H9 (cell line): Measurements from ENCODE around the gene ZFAND3. TPM values are rescaled to one million over a fixed set of nuclear protein-coding genes. Genes with fewer than 3 reads are reported as not detected.

Experiments
- DNase-seq: peaks from one replicate; pipeline ENCODE4 v3.0.0-alpha.2; 2017
- H2AFZ ChIP-seq: one replicate; pipeline ENCODE4 v1.6.1; 2013; ENCODE audit warnings: mild to moderate bottlenecking, low read length, control low read depth, moderate library complexity
- H2AK5ac ChIP-seq: 2 replicates; pipeline ENCODE4 v1.6.1; 2013; ENCODE audit warnings: low read length, control low read depth, mixed read lengths; ENCODE audit not compliant: insufficient read length
- H2BK120ac ChIP-seq: one replicate; pipeline ENCODE4 v1.6.1; 2013; ENCODE audit warnings: low read depth, mild to moderate bottlenecking, low read length, control low read depth, inconsistent platforms; ENCODE audit not compliant: poor library complexity, severe bottlenecking
- H2BK12ac ChIP-seq: 2 replicates; pipeline ENCODE4 v1.6.1; 2013; ENCODE audit warnings: low read length, control low read depth, mixed read lengths, low read depth; ENCODE audit not compliant: insufficient read length
- H2BK15ac ChIP-seq: 2 replicates; pipeline ENCODE4 v1.6.1; 2013; ENCODE audit warnings: low read depth, low read length, control low read depth
- H2BK20ac ChIP-seq: one replicate; pipeline ENCODE4 v1.6.1; 2013; ENCODE audit warnings: low read depth, mild to moderate bottlenecking, low read length, control low read depth, inconsistent platforms; ENCODE audit not compliant: poor library complexity, severe bottlenecking
- H2BK5ac ChIP-seq: 2 replicates; pipeline ENCODE4 v1.6.1; 2013; ENCODE audit warnings: low read length, control low read depth, mixed read lengths; ENCODE audit not compliant: insufficient read length
- H3K14ac ChIP-seq: 2 replicates; pipeline ENCODE4 v1.6.1; 2013; ENCODE audit warnings: low read length, control low read depth; ENCODE audit not compliant: insufficient read depth
- H3K18ac ChIP-seq: 2 replicates; pipeline ENCODE4 v1.6.1; 2013; ENCODE audit warnings: low read depth, mild to moderate bottlenecking, mixed read lengths, low read length, control low read depth; ENCODE audit not compliant: insufficient read length
- H3K23ac ChIP-seq: 2 replicates; pipeline ENCODE4 v1.6.1; 2013; ENCODE audit warnings: low read length, control low read depth, mixed read lengths, low read depth; ENCODE audit not compliant: insufficient read length
- H3K23me2 ChIP-seq: 2 replicates; pipeline ENCODE4 v1.6.1; 2013; ENCODE audit warnings: low read depth, mild to moderate bottlenecking, mixed read lengths, low read length, control low read depth; ENCODE audit not compliant: insufficient read length, poor library complexity, severe bottlenecking
- H3K27ac ChIP-seq: 2 replicates; pipeline ENCODE4 v1.5.1; 2013; ENCODE audit warnings: low read length, control low read depth, mixed read lengths, low read depth; ENCODE audit not compliant: insufficient read length
- H3K27me3 ChIP-seq: 2 replicates; pipeline ENCODE4 v1.6.1; 2013; ENCODE audit warnings: low read length, control low read depth, inconsistent platforms; ENCODE audit not compliant: insufficient read depth
- H3K4ac ChIP-seq: 2 replicates; pipeline ENCODE4 v1.6.1; 2013; ENCODE audit warnings: low read depth, mild to moderate bottlenecking, control low read depth, inconsistent platforms, low read length, moderate library complexity
- H3K4me1 ChIP-seq: 2 replicates; pipeline ENCODE4 v1.6.1; 2013; ENCODE audit warnings: low read length, control low read depth, inconsistent platforms; ENCODE audit not compliant: insufficient read depth
- H3K4me2 ChIP-seq: 2 replicates; pipeline ENCODE4 v1.6.1; 2013; ENCODE audit warnings: low read length, control low read depth, mixed read lengths; ENCODE audit not compliant: insufficient read length, insufficient read depth
- H3K56ac ChIP-seq: 2 replicates; pipeline ENCODE4 v1.6.1; 2013; ENCODE audit warnings: low read depth, mild to moderate bottlenecking, mixed read lengths, low read length, control low read depth; ENCODE audit not compliant: insufficient read length
- H3K79me1 ChIP-seq: 2 replicates; pipeline ENCODE4 v1.6.1; 2013; ENCODE audit warnings: low read depth, mild to moderate bottlenecking, moderate library complexity, low read length, control low read depth, inconsistent platforms; ENCODE audit not compliant: insufficient read depth, poor library complexity, severe bottlenecking
- H3K79me2 ChIP-seq: 2 replicates; pipeline ENCODE4 v1.6.1; 2013; ENCODE audit warnings: low read length, control low read depth, inconsistent platforms; ENCODE audit not compliant: insufficient read depth
- H3K9ac ChIP-seq: 2 replicates; pipeline ENCODE4 v1.6.1; 2013; ENCODE audit warnings: low read length, control low read depth, mixed read lengths; ENCODE audit not compliant: insufficient read length; ENCODE audit errors: extremely low read depth
- H3K9me3 ChIP-seq: one replicate; pipeline ENCODE4 v1.6.1; 2013; ENCODE audit warnings: low read depth, low read length, inconsistent platforms; ENCODE audit not compliant: control insufficient read depth
- H3T11ph ChIP-seq: one replicate; pipeline ENCODE4 v1.6.1; 2013; ENCODE audit warnings: mild to moderate bottlenecking, low read length, control low read depth, inconsistent platforms
- H4K20me1 ChIP-seq: one replicate; pipeline ENCODE4 v1.6.1; 2013; ENCODE audit not compliant: control insufficient read depth, insufficient read length, insufficient read depth
- H4K5ac ChIP-seq: 2 replicates; pipeline ENCODE4 v1.6.1; 2013; ENCODE audit warnings: low read depth, mild to moderate bottlenecking, mixed read lengths, low read length, control low read depth; ENCODE audit not compliant: insufficient read length
- H4K8ac ChIP-seq: replicated peaks from 2 replicates; pipeline ENCODE4 v1.6.1; 2013; ENCODE audit warnings: low read length, control low read depth, mixed read lengths, low read depth; ENCODE audit not compliant: insufficient read length
- H4K91ac ChIP-seq: 2 replicates; pipeline ENCODE4 v1.6.1; 2013; ENCODE audit warnings: low read depth, mild to moderate bottlenecking, moderate library complexity, mixed read lengths, low read length, control low read depth; ENCODE audit not compliant: insufficient read length
- H3K27ac Mint-ChIP-seq, 3 experiments: 2 replicates in 2 of 3; 3 replicates in 1 of 3; pipeline ENCODE4 v1.8.0; 2020 to 2021; ENCODE audit warnings: mixed read lengths in 3 of 3, mild to moderate bottlenecking in 1 of 3, moderate library complexity in 1 of 3
- H3K27me3 Mint-ChIP-seq: 2 replicates; pipeline ENCODE4 v1.8.0; 2021; ENCODE audit warnings: low read depth, mild to moderate bottlenecking, moderate library complexity, mixed read lengths
- H3K36me3 Mint-ChIP-seq, 3 experiments: 2 replicates in 2 of 3; 3 replicates in 1 of 3; pipeline ENCODE4 v1.8.0; 2020 to 2021; ENCODE audit warnings: low read depth in 3 of 3, mixed read lengths in 3 of 3; ENCODE audit not compliant: insufficient read depth in 1 of 3
- H3K4me1 Mint-ChIP-seq, 2 experiments: 2 replicates each; pipeline ENCODE4 v1.8.0; 2020; ENCODE audit warnings: mixed read lengths in 2 of 2
- H3K4me3 Mint-ChIP-seq, 2 experiments: 2 replicates in 1 of 2; 3 replicates in 1 of 2; pipeline ENCODE4 v1.8.0; 2020 to 2021; ENCODE audit warnings: mild to moderate bottlenecking in 2 of 2, mixed read lengths in 2 of 2, moderate library complexity in 1 of 2
- H3K9me3 Mint-ChIP-seq, 2 experiments: 2 replicates in 1 of 2; 3 replicates in 1 of 2; pipeline ENCODE4 v1.8.0; 2020; ENCODE audit warnings: mild to moderate bottlenecking in 2 of 2, mixed read lengths in 2 of 2, moderate library complexity in 1 of 2
- WGBS: extraction: QIAGEN DNeasy Blood & Tissue Kit; methylation state at CpG from one replicate; pipeline ENCODE4 v1.1.7; 2013; ENCODE audit warnings: missing lambda C conversion rate, low lambda C conversion rate, mixed read lengths; ENCODE audit not compliant: insufficient read length; ENCODE audit errors: extremely low coverage; 5-methylcytosine and 5-hydroxymethylcytosine counted together
- long read RNA-seq: library from polyadenylated mRNA; unstranded; transcript quantifications from one replicate; pipeline ENCODE4 v2.0.0, GENCODE V29; 2020
- total RNA-seq: library from RNA; stranded (reverse); gene quantifications from 2 replicates; pipeline ENCODE4 v1.2.1, GENCODE V29; 2021
- TF ChIP-seq, protein P1 (sequence below): fragments of 200-600 bp; sonication (generic); conservative IDR thresholded peaks from 3 replicates; pipeline ENCODE4 v1.8.0; 2021; ENCODE audit warnings: antibody characterized with exemption, mild to moderate bottlenecking

The ZFAND3 gene, protein sequence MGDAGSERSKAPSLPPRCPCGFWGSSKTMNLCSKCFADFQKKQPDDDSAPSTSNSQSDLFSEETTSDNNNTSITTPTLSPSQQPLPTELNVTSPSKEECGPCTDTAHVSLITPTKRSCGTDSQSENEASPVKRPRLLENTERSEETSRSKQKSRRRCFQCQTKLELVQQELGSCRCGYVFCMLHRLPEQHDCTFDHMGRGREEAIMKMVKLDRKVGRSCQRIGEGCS
- 56.7 and 57.7 TPM in 2 replicates for total RNA-seq
- long read RNA-seq, transcript ZFAND3-201 (6 exons, 3,366 nt), result major isoform, 23 of 42 reads
- long read RNA-seq, partial matches to known transcripts, result 11 of 42 reads
- long read RNA-seq, other reads (novel, unspliced or antisense), result 6 of 42 reads

DNA sequence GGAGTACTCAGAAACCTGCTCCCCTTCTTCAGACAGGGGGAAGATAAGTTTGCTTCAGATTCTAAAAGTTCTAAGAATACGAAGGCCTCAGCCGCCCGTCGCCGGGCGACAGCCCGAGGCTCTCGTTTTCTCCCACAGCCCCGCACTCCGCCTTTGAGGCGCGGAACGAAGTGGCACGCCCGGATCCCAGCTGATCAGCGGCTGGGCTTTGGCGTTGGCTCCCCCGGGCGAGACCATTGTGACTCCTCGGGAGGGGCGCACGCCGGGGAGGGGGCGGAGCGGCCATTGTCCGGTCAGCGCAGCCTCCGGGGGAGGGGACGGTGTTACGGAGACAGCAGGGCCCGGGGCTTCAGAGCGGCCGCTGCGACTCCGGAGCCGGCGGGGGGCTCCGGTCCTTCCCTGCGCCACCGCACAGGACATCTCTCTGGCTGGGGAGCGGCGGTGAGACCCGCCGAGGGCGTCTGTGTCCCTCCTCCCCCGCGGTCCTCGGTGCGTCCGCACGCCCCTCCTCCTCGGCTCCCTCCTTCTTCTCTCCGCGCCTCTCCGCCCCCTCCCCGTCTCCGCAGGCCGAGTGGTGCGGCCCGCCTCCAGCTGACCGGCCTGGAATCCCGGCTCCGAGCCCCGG, at the start of gene ZFAND3:
ZFAND3 (plus strand) TSS at position 551 of the 625 bp plus-strand sequence. CDS start 219 bp downstream, outside the sequence.
- Histone ChIP-seq H2AFZ (no peak within 1 kb of the TSS), H3K9me3 (no peaks in the 10 kb centered on the region), H2BK12ac (no peak within 1 kb of the TSS), H3K4me1 (no peaks in the 10 kb centered on the region; the same call in 1 of the 2 replicates), H3T11ph (no peak within 1 kb of the TSS), H3K4ac (no peak within 1 kb of the TSS), H2BK5ac (no peak within 1 kb of the TSS), H3K14ac (peak within 1 kb of the TSS; percentile 97; the same call in 1 of the 2 replicates), H3K56ac (no peak within 1 kb of the TSS), H3K23me2 (peaks cover 3% of the 10 kb centered on the region), H4K5ac (no peak within 1 kb of the TSS), H2BK15ac (no peak within 1 kb of the TSS), H3K79me2 (peaks cover 29% of the 10 kb centered on the region), H3K27me3 (no peaks in the 10 kb centered on the region), H3K79me1 (peaks cover 2% of the 10 kb centered on the region), H3K27ac (no peak within 1 kb of the TSS), H4K91ac (no peak within 1 kb of the TSS), H3K9ac (peak within 1 kb of the TSS; percentile 74), H3K4me2 (peak within 1 kb of the TSS; percentile 92), H2BK20ac (no peak within 1 kb of the TSS), H3K18ac (peak within 1 kb of the TSS; percentile 92), H3K23ac (no peak within 1 kb of the TSS), H2BK120ac (peak within 1 kb of the TSS; percentile 89), H4K8ac (no peak within 1 kb of the TSS), H2AK5ac (no peak within 1 kb of the TSS), H4K20me1 (no peaks in the 10 kb centered on the region)
- TF ChIP-seq, protein P1, sequence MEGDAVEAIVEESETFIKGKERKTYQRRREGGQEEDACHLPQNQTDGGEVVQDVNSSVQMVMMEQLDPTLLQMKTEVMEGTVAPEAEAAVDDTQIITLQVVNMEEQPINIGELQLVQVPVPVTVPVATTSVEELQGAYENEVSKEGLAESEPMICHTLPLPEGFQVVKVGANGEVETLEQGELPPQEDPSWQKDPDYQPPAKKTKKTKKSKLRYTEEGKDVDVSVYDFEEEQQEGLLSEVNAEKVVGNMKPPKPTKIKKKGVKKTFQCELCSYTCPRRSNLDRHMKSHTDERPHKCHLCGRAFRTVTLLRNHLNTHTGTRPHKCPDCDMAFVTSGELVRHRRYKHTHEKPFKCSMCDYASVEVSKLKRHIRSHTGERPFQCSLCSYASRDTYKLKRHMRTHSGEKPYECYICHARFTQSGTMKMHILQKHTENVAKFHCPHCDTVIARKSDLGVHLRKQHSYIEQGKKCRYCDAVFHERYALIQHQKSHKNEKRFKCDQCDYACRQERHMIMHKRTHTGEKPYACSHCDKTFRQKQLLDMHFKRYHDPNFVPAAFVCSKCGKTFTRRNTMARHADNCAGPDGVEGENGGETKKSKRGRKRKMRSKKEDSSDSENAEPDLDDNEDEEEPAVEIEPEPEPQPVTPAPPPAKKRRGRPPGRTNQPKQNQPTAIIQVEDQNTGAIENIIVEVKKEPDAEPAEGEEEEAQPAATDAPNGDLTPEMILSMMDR, result no peak
- no CpG with 5 or more reads among the region's 64 CpGs for WGBS
- Mint-ChIP-seq H3K4me1 (peaks cover 40 to 45% of the 10 kb centered on the region in 2 experiments), H3K27me3 (peaks cover 10% of the 10 kb centered on the region), H3K4me3 (peak within 1 kb of the TSS; percentile 92 to 94), H3K9me3 (no peaks in the 10 kb centered on the region), H3K36me3 (peaks cover 0 to 2% (median 0%) of the 10 kb centered on the region in 3 experiments; a peak in 1 of 7 replicates), H3K27ac (peak within 1 kb of the TSS; percentile 94 to 98 (median 96))
- DNase-seq, result peak; percentile 96
